ENCODE results near the gene TMC1. TPM values are rescaled to one million over a fixed set of nuclear protein-coding genes. Genes with fewer than 3 reads are reported as not detected.
"Not testable (repeated sequence)": the region's sequence is repeated elsewhere in the genome, so short reads cannot be mapped to it uniquely, and the experiment has no call there.

TMC1 gene
- total and polyA plus RNA-seq, 2 donors from 2014 or later = 0.25 to 1.2 TPM

DNA sequence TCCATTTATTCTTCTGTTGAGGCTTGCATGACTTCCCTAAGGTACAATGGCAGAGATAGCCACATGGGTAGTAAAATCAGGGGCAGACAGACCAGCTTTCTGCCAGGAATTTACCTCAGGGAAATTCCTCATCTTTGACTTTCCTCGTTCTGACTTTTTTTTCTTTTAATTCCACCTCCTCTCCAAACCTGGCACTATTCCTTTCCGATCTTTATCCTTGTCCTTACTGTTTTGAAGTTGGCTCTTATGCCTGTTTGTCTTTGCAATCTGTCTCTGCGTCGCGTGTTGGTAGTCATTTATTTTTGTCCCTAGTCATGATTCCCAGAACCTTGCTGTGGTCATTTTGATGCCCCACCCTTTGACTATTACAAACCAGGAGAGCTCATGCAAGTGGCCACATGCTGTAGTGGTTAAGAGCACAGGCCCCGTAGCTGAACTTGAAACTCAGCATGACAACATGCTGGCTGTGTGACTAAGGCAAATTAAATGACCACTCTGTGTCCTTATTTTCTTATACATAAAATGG, 19.0 kb downstream of the TMC1 start:
- TF ChIP-seq, protein P1, sequence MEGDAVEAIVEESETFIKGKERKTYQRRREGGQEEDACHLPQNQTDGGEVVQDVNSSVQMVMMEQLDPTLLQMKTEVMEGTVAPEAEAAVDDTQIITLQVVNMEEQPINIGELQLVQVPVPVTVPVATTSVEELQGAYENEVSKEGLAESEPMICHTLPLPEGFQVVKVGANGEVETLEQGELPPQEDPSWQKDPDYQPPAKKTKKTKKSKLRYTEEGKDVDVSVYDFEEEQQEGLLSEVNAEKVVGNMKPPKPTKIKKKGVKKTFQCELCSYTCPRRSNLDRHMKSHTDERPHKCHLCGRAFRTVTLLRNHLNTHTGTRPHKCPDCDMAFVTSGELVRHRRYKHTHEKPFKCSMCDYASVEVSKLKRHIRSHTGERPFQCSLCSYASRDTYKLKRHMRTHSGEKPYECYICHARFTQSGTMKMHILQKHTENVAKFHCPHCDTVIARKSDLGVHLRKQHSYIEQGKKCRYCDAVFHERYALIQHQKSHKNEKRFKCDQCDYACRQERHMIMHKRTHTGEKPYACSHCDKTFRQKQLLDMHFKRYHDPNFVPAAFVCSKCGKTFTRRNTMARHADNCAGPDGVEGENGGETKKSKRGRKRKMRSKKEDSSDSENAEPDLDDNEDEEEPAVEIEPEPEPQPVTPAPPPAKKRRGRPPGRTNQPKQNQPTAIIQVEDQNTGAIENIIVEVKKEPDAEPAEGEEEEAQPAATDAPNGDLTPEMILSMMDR (IDR thresholded peaks at IDR 0.05; ENCODE audit: borderline replicate concordance, extremely low read depth, insufficient read depth) = no peak
- Histone ChIP-seq H3K9me3 (ENCODE audit: control insufficient read depth in 2 of 3, insufficient read depth in 1 of 3, low read length in 3 of 3) (no peaks in the 10 kb centered on the region), H3K27me3 (ENCODE audit: control insufficient read depth, insufficient read depth, low read length) (no peaks in the 10 kb centered on the region), H3K36me3 (ENCODE audit: control insufficient read depth in 2 of 3, insufficient read depth in 3 of 3, low read length in 3 of 3) (no peaks in the 10 kb centered on the region), H3K9ac (ENCODE audit: low read length in 3 of 3) (no peak overlapping the region), H3K4me3 (ENCODE audit: low read length in 3 of 3) (no peak overlapping the region), H3K4me1 (ENCODE audit: control insufficient read depth in 2 of 3, insufficient read depth in 2 of 3, low read depth in 1 of 3, low read length in 3 of 3) (no peaks in the 10 kb centered on the region), H3K27ac (ENCODE audit: low read depth in 2 of 2, low read length in 2 of 2) (peak overlapping the region in 1 of 2 donors; percentile 20)
- FAIRE-seq = no peak
- intact Hi-C loops (cut with DNase I) = no loop called here
- no peak for DNase-seq

DNA sequence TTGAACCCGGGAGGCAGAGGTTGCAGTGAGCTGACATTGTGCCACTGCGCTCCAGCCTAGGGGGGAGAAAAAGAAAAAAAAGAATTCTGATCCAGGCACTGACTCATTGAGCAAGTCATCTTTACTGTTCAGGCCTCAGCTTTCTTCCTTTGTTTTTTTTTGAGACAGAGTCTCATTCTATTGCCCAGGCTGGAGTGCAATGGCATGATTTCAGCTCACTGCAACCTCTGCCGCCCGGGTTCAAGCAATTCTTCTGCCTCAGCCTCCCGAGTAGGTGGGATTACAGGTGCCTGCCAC, 21.1 kb downstream of the TMC1 start:
- H3K4me1 ChIP-seq (ENCODE audit: control insufficient read depth in 2 of 3, insufficient read depth in 2 of 3, low read depth in 1 of 3, low read length in 3 of 3); H3K4me3 ChIP-seq (ENCODE audit: low read length in 3 of 3); intact Hi-C loops (cut with DNase I); H3K9ac ChIP-seq (ENCODE audit: low read length in 3 of 3); DNase-seq; H3K9me3 ChIP-seq (ENCODE audit: control insufficient read depth in 2 of 3, insufficient read depth in 1 of 3, low read length in 3 of 3); H3K27ac ChIP-seq (ENCODE audit: low read depth in 2 of 2, low read length in 2 of 2); H3K27me3 ChIP-seq (ENCODE audit: control insufficient read depth, insufficient read depth, low read length); H3K36me3 ChIP-seq (ENCODE audit: control insufficient read depth in 2 of 3, insufficient read depth in 3 of 3, low read length in 3 of 3); FAIRE-seq: not testable (repeated sequence)

DNA sequence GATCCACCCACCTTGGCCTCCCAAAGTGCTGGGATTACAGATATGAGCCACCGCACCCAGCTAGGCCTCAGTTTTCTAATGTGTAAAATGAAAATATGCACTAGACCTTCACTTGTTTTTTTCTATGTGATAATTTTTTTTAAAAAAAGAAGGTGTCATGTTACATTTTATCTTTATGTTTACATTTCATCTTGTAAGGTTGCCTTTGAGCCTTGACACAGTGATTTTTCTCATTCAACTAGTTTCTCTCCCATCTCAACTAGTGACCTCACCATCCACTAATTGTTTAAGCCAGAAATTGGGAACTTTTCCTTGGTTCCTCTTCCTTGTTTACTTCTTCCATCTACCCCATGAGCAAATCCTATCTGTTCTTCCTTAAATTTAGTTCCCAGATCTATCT, 21.5 kb downstream of the TMC1 start:
- no peak for FAIRE-seq

DNA sequence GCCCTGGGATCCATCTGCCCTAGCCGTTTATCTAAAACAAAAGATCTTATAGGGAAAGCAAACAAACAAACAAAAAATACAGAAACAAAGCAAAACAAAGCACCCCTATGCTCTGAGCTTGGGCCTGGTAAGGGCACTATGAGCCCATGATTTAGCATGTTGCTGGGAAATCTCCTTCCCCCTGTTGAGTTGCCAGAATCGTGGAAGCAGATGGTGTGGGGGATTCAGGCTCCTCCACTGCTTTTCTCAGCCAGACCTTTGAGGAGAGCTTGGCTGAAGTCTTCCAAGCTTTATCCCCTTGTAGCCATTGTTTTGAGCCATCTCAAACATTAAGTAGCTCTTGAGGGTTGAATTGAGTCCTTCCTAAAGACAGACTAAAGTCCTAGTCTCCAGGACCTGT, 29.9 kb downstream of the TMC1 start:
- peak overlapping the region in 1 of 2 donors; percentile 55 for H3K27ac ChIP-seq (ENCODE audit: low read depth in 2 of 2, low read length in 2 of 2)
- TF ChIP-seq, protein P1 (IDR thresholded peaks at IDR 0.05; ENCODE audit: borderline replicate concordance, extremely low read depth, insufficient read depth) = no peak
- intact Hi-C loops (cut with DNase I) = no loop called here
- H3K9ac ChIP-seq (ENCODE audit: low read length in 3 of 3) = no peak overlapping the region
- no peaks in the 10 kb centered on the region for H3K27me3 ChIP-seq (ENCODE audit: control insufficient read depth, insufficient read depth, low read length)
- FAIRE-seq = no peak
- no peak for DNase-seq
- H3K4me1 ChIP-seq (ENCODE audit: control insufficient read depth in 2 of 3, insufficient read depth in 2 of 3, low read depth in 1 of 3, low read length in 3 of 3) = peaks cover 0 to 22% (median 2%) of the 10 kb centered on the region in 3 donors
- no peaks in the 10 kb centered on the region for H3K9me3 ChIP-seq (ENCODE audit: control insufficient read depth in 2 of 3, insufficient read depth in 1 of 3, low read length in 3 of 3)
- H3K4me3 ChIP-seq (ENCODE audit: low read length in 3 of 3) = no peak overlapping the region
- no peaks in the 10 kb centered on the region for H3K36me3 ChIP-seq (ENCODE audit: control insufficient read depth in 2 of 3, insufficient read depth in 3 of 3, low read length in 3 of 3)

More for the DNA sequence above, 21.5 kb downstream of the TMC1 start:
- no peak overlapping the region for H3K27ac ChIP-seq (ENCODE audit: low read depth in 2 of 2, low read length in 2 of 2)
- H3K9me3 ChIP-seq (ENCODE audit: control insufficient read depth in 2 of 3, insufficient read depth in 1 of 3, low read length in 3 of 3) = no peaks in the 10 kb centered on the region
- H3K4me1 ChIP-seq (ENCODE audit: control insufficient read depth in 2 of 3, insufficient read depth in 2 of 3, low read depth in 1 of 3, low read length in 3 of 3) = no peaks in the 10 kb centered on the region
- H3K4me3 ChIP-seq (ENCODE audit: low read length in 3 of 3) = no peak overlapping the region
- H3K36me3 ChIP-seq (ENCODE audit: control insufficient read depth in 2 of 3, insufficient read depth in 3 of 3, low read length in 3 of 3) = no peaks in the 10 kb centered on the region
- TF ChIP-seq, protein P1 (IDR thresholded peaks at IDR 0.05; ENCODE audit: borderline replicate concordance, extremely low read depth, insufficient read depth) = no peak
- no peaks in the 10 kb centered on the region for H3K27me3 ChIP-seq (ENCODE audit: control insufficient read depth, insufficient read depth, low read length)
- no peak for DNase-seq
- no peak overlapping the region for H3K9ac ChIP-seq (ENCODE audit: low read length in 3 of 3)
- intact Hi-C loops (cut with DNase I) = no loop called here
